GM12878 (cell line): ENCODE measurements around the gene NEAT1. TPM values are rescaled to one million over a fixed set of nuclear protein-coding genes. Genes with fewer than 3 reads are reported as not detected.
A peak's percentile ranks its signal among the peaks of the same experiment; 100 is the strongest.

Experiments
- BCL3 ChIP-seq: IDR thresholded peaks from 2 replicates; pipeline ENCODE4 v1.6.1; 2011; ENCODE audit warnings: borderline replicate concordance, low read depth, mild to moderate bottlenecking, moderate library complexity, low read length; ENCODE audit not compliant: insufficient read depth, poor library complexity, severe bottlenecking
- BMI1 ChIP-seq: fragments of 450-650 bp; IDR thresholded peaks from 2 replicates; pipeline ENCODE4 v1.6.1; 2016; ENCODE audit warnings: mild to moderate bottlenecking, moderate library complexity, borderline replicate concordance
- ESRRA ChIP-seq: IDR thresholded peaks from 2 replicates; pipeline ENCODE4 v1.6.1; 2012; ENCODE audit warnings: mild to moderate bottlenecking, low read length, improper control_type of control experiment
- EZH2 ChIP-seq: IDR thresholded peaks from 2 replicates; pipeline ENCODE4 v1.6.1; 2012; ENCODE audit warnings: low read depth, mild to moderate bottlenecking, control low read depth, inconsistent platforms, low read length, borderline replicate concordance; ENCODE audit not compliant: control insufficient read depth
- KDM1A ChIP-seq: fragments of 200-600 bp; sonication (generic); IDR thresholded peaks from 2 replicates; pipeline ENCODE4 v1.6.1; 2016; ENCODE audit warnings: borderline replicate concordance
- MTA3 ChIP-seq: IDR thresholded peaks from 2 replicates; pipeline ENCODE4 v1.6.1; 2012; ENCODE audit warnings: low read length, inconsistent platforms, borderline replicate concordance
- NBN ChIP-seq: fragments of 450-650 bp; IDR thresholded peaks from 2 replicates; pipeline ENCODE4 v1.6.1; 2016
- NFYA ChIP-seq: IDR thresholded peaks from 2 replicates; pipeline ENCODE4 v1.6.1; 2011; ENCODE audit warnings: low read depth, mild to moderate bottlenecking, low read length, improper control_type of control experiment, borderline replicate concordance
- POLR2A ChIP-seq: IDR thresholded peaks from 2 replicates; pipeline ENCODE4 v1.6.1; 2011; ENCODE audit warnings: low read depth, mild to moderate bottlenecking, low read length
- POLR2AphosphoS5 ChIP-seq: IDR thresholded peaks from 2 replicates; pipeline ENCODE4 v1.6.1; 2011; ENCODE audit warnings: mild to moderate bottlenecking, low read length, inconsistent platforms
- RAD51 ChIP-seq: fragments of 450-650 bp; IDR thresholded peaks from 2 replicates; pipeline ENCODE4 v1.6.1; 2016; ENCODE audit warnings: moderate library complexity, mild to moderate bottlenecking, inconsistent platforms
- SMC3 ChIP-seq: IDR thresholded peaks from 2 replicates; pipeline ENCODE4 v1.6.1; 2011; ENCODE audit warnings: low read length, improper control_type of control experiment, borderline replicate concordance
- ZNF24 ChIP-seq: fragments of 450-650 bp; IDR thresholded peaks from 2 replicates; pipeline ENCODE4 v1.6.1; 2017; ENCODE audit warnings: antibody characterized with exemption, mild to moderate bottlenecking
- polyA plus RNA-seq, 11 experiments: library from polyadenylated mRNA; depleted of rRNA in 4 of 11; unstranded in 6 of 11; stranded (reverse) in 5 of 11; fragments of >200 nt; fragmentation: Nextera tagmentation in 4 of 11; fragmentation: Illumina TruSeq in 1 of 11; extraction: Ambion mirVana in 4 of 11; extraction: Trizol in 1 of 11; gene quantifications; 1 replicate in 1 of 11; 2 replicates in 10 of 11; pipeline versions ENCODE4 v1.2.1 to v1.2.3, GENCODE V29; 2011 to 2016; ENCODE audit warnings: inconsistent platforms in 2 of 11, missing spikeins in 2 of 11, low read depth in 1 of 11
- total RNA-seq, 4 experiments: library from RNA; depleted of rRNA in 3 of 4; stranded (reverse); fragments of >200 nt in 3 of 4; fragmentation: Illumina TruSeq in 1 of 4; extraction: Trizol in 1 of 4; gene quantifications; 2 replicates each; pipeline versions ENCODE4 v1.2.1 to v1.2.3, GENCODE V29; 2013 to 2021
- TF ChIP-seq, protein P1 (sequence below): IDR thresholded peaks from 2 replicates; pipeline ENCODE4 v1.6.1; 2012; ENCODE audit warnings: low read depth, low read length, improper control_type of control experiment
- TF ChIP-seq, protein P2 (sequence below): fragments of 450-650 bp; IDR thresholded peaks from 2 replicates; pipeline ENCODE4 v1.6.1; 2018; ENCODE audit warnings: mild to moderate bottlenecking, low read depth, moderate library complexity; ENCODE audit not compliant: partially characterized antibody
- TF ChIP-seq, protein P3 (sequence below): fragments of 450-650 bp; IDR thresholded peaks from 2 replicates; pipeline ENCODE4 v1.6.1; 2017; ENCODE audit warnings: borderline replicate concordance
- TF ChIP-seq, protein P4 (sequence below): fragments of 450-650 bp; IDR thresholded peaks from 2 replicates; pipeline ENCODE4 v1.6.1; 2017; ENCODE audit warnings: mild to moderate bottlenecking, moderate library complexity

Gene NEAT1
- total and polyA plus RNA-seq, 10 of the 15 experiments (the other 5 are each of a cell fraction or from before 2014, with no cell fraction given): 13.6 to 328 (median 69.4) TPM

DNA sequence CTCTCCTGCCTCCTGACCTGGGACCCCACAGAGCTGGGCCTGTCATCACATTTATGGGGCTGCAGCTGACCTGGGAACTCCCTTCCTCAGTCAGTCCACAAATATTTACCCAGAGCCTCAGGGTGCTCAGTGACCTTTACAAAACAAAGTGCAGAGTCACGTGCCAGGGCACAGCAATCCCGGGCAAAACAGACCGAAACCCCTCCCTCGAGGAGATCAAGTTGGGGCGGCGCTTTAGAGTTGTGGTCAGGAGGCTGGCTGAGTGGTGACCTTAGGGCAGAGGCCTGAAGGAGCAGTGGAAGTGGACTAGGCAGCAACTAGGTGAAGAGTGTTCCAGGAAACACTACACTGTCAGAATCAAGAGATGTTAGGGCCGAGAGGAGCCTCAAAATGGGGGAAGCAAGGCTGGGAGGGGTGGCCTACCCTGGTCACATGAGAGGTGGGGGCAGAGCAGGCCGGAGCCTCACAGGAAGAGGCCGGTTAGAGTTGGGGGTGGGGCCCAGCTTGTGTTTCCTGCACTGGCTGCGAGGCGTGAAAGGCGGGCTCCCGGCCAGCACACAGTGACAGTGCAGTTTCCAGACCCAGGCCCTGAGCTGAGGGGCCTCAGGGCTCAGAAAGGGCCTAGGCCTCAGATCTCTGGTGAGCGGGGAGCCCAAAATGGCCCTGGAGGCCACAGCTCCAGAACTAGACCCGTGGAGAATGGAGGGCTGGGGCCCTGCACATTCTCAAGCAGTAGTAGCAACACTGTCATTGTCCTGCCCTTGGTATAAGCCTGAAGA lies 3.7 kb upstream of the NEAT1 start (continued):
- TF ChIP-seq SMC3 (no peak), KDM1A (no peak), NBN (peak; percentile 96), MTA3 (no peak), EZH2 (no peak), BMI1 (no peak; the same call in 1 of the 2 replicates), RAD51 (peak; percentile 97), NFYA (no peak), BCL3 (peak; percentile 14), POLR2A (peak; percentile 80), ESRRA (peak; percentile 40; the same call in 1 of the 2 replicates), POLR2AphosphoS5 (peak; percentile 95), ZNF24 (no peak)
- TF ChIP-seq, protein P1, sequence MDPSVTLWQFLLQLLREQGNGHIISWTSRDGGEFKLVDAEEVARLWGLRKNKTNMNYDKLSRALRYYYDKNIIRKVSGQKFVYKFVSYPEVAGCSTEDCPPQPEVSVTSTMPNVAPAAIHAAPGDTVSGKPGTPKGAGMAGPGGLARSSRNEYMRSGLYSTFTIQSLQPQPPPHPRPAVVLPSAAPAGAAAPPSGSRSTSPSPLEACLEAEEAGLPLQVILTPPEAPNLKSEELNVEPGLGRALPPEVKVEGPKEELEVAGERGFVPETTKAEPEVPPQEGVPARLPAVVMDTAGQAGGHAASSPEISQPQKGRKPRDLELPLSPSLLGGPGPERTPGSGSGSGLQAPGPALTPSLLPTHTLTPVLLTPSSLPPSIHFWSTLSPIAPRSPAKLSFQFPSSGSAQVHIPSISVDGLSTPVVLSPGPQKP: peak; percentile 58; the same call in 1 of the 2 replicates
- TF ChIP-seq, protein P2, sequence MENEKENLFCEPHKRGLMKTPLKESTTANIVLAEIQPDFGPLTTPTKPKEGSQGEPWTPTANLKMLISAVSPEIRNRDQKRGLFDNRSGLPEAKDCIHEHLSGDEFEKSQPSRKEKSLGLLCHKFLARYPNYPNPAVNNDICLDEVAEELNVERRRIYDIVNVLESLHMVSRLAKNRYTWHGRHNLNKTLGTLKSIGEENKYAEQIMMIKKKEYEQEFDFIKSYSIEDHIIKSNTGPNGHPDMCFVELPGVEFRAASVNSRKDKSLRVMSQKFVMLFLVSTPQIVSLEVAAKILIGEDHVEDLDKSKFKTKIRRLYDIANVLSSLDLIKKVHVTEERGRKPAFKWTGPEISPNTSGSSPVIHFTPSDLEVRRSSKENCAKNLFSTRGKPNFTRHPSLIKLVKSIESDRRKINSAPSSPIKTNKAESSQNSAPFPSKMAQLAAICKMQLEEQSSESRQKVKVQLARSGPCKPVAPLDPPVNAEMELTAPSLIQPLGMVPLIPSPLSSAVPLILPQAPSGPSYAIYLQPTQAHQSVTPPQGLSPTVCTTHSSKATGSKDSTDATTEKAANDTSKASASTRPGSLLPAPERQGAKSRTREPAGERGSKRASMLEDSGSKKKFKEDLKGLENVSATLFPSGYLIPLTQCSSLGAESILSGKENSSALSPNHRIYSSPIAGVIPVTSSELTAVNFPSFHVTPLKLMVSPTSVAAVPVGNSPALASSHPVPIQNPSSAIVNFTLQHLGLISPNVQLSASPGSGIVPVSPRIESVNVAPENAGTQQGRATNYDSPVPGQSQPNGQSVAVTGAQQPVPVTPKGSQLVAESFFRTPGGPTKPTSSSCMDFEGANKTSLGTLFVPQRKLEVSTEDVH: no peak
- TF ChIP-seq, protein P3, sequence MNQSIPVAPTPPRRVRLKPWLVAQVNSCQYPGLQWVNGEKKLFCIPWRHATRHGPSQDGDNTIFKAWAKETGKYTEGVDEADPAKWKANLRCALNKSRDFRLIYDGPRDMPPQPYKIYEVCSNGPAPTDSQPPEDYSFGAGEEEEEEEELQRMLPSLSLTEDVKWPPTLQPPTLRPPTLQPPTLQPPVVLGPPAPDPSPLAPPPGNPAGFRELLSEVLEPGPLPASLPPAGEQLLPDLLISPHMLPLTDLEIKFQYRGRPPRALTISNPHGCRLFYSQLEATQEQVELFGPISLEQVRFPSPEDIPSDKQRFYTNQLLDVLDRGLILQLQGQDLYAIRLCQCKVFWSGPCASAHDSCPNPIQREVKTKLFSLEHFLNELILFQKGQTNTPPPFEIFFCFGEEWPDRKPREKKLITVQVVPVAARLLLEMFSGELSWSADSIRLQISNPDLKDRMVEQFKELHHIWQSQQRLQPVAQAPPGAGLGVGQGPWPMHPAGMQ: no peak
- TF ChIP-seq, protein P4, sequence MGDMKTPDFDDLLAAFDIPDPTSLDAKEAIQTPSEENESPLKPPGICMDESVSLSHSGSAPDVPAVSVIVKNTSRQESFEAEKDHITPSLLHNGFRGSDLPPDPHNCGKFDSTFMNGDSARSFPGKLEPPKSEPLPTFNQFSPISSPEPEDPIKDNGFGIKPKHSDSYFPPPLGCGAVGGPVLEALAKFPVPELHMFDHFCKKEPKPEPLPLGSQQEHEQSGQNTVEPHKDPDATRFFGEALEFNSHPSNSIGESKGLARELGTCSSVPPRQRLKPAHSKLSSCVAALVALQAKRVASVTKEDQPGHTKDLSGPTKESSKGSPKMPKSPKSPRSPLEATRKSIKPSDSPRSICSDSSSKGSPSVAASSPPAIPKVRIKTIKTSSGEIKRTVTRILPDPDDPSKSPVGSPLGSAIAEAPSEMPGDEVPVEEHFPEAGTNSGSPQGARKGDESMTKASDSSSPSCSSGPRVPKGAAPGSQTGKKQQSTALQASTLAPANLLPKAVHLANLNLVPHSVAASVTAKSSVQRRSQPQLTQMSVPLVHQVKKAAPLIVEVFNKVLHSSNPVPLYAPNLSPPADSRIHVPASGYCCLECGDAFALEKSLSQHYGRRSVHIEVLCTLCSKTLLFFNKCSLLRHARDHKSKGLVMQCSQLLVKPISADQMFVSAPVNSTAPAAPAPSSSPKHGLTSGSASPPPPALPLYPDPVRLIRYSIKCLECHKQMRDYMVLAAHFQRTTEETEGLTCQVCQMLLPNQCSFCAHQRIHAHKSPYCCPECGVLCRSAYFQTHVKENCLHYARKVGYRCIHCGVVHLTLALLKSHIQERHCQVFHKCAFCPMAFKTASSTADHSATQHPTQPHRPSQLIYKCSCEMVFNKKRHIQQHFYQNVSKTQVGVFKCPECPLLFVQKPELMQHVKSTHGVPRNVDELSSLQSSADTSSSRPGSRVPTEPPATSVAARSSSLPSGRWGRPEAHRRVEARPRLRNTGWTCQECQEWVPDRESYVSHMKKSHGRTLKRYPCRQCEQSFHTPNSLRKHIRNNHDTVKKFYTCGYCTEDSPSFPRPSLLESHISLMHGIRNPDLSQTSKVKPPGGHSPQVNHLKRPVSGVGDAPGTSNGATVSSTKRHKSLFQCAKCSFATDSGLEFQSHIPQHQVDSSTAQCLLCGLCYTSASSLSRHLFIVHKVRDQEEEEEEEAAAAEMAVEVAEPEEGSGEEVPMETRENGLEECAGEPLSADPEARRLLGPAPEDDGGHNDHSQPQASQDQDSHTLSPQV: peak; percentile 61; the same call in 1 of the 2 replicates
